Tongue (tissue), 2 donors: ENCODE results near the gene N4BP2L2. TPM values are rescaled to one million over a fixed set of nuclear protein-coding genes. Genes with fewer than 3 reads are reported as not detected.
A peak's percentile ranks its signal among the peaks of the same experiment; 100 is the strongest.

Source experiments
- DNase-seq: peaks from one replicate; pipeline ENCODE4 v3.0.0-alpha.2; 2015
- total RNA-seq: library from RNA; depleted of rRNA; stranded (reverse); fragments of >200 nt; gene quantifications from one replicate; pipeline ENCODE4 v1.2.3, GENCODE V29; 2014

N4BP2L2 gene
- total RNA-seq, 1 donor from 2014 or later, result 256 TPM

GRCh38 chr13:32468502-32469142, 70.0 kb downstream of the N4BP2L2 start:
- no peak for DNase-seq

- DNase-seq, result no peak
These were observed 82.0 kb downstream of the N4BP2L2 start for GRCh38 chr13:32456591-32456990.

- DNase-seq, result no peak
These were observed 83.0 kb downstream of the N4BP2L2 start for GRCh38 chr13:32455594-32455903.

GRCh38 chr13:32454886-32455593, 83.6 kb downstream of the N4BP2L2 start:
- no peak for DNase-seq

- no peak for DNase-seq
These were observed 84.6 kb downstream of the N4BP2L2 start for GRCh38 chr13:32453981-32454380.

GRCh38 chr13:32448972-32449371, 89.6 kb downstream of the N4BP2L2 start:
- DNase-seq, result no peak

- no peak for DNase-seq
These were observed 90.5 kb downstream of the N4BP2L2 start for GRCh38 chr13:32447894-32448623.

- DNase-seq, result no peak
These were observed 91.7 kb downstream of the N4BP2L2 start for GRCh38 chr13:32446773-32447465.

- DNase-seq, result no peak
These were observed 92.4 kb downstream of the N4BP2L2 start for GRCh38 chr13:32446220-32446619.

- no peak for DNase-seq
These were observed 93.1 kb downstream of the N4BP2L2 start for GRCh38 chr13:32445461-32445860.

- peak; percentile 28 for DNase-seq
These were observed 95.5 kb downstream of the N4BP2L2 start for GRCh38 chr13:32443111-32443510.

- no peak for DNase-seq
These were observed 99.7 kb downstream of the N4BP2L2 start for GRCh38 chr13:32438871-32439270.

- no peak for DNase-seq
These were observed 105.7 kb downstream of the N4BP2L2 start for GRCh38 chr13:32432856-32433255.

- no peak for DNase-seq
These were observed 107.2 kb downstream of the N4BP2L2 start for GRCh38 chr13:32431361-32431760.

- DNase-seq, result peak; percentile 58
These were observed 108.4 kb downstream of the N4BP2L2 start for GRCh38 chr13:32430018-32430747.

GRCh38 chr13:32429433-32429909, 109.1 kb downstream of the N4BP2L2 start:
- no peak for DNase-seq

GRCh38 chr13:32428581-32429432, 109.8 kb downstream of the N4BP2L2 start:
- no peak for DNase-seq

- peak; percentile 81 for DNase-seq
These were observed 110.6 kb downstream of the N4BP2L2 start, which contains the start of gene N4BP2L1 for GRCh38 chr13:32427852-32428580. TSS of gene N4BP2L1 (minus strand) at chr13:32428130. CDS start at chr13:32428082, 48 bp downstream.

- DNase-seq, result peak; percentile 58
These were observed 111.4 kb downstream of the N4BP2L2 start for GRCh38 chr13:32426990-32427851.
